ENCODE data around the gene PIGW.

PIGW gene

DNA sequence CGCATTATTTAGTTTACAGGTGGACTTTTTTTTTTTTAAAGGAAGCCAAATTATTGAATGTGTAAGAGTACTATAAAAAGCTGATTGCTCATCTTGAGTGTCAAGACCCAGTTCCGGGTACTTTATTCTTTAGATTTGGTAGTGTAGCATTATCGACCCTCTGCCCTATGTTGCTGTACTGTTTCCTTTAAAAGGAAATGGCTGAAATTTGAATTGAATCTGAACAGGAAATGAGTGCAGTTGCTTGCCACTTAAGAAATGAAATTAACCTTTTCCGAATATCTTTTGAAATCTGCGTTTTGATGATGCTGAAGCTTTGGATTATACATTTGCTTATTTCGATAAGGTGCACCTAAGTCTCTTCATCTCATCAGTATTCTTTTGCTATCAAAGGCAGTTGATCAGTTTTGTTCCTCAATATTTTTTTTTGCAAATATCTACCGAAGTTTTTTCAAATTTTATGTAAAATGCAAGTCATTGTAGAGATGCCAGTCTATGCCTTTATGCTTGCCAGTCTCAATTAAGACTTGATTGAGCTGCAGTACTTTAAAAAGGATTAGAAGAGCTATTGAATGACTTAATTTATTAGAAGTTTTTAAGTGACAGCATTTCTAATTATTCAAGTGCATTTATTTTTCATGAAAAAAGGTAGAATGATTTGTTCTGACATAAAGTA, 11.8 kb downstream of the PIGW start:
- no peak for DNase-seq

DNA sequence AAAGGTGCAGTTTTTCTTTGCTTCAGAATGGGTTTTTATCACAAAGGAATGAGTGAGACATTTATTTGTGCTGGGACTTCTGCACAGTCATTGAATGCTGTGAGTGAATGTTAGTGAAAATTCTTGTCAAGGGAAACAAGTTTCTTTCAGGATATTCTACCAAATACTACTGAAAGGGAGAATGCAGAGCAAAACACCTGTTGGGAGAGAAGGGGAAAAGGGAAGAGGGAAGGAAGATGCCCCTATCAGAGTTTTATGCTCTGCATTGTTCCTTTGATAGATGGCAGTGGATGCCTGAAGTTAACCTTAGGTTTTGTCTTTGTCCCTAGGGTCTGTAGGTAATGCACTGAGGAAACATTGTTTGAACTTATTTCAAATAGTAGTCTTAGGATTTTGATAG, 13.0 kb downstream of the PIGW start:
- DNase-seq, result no peak

DNA sequence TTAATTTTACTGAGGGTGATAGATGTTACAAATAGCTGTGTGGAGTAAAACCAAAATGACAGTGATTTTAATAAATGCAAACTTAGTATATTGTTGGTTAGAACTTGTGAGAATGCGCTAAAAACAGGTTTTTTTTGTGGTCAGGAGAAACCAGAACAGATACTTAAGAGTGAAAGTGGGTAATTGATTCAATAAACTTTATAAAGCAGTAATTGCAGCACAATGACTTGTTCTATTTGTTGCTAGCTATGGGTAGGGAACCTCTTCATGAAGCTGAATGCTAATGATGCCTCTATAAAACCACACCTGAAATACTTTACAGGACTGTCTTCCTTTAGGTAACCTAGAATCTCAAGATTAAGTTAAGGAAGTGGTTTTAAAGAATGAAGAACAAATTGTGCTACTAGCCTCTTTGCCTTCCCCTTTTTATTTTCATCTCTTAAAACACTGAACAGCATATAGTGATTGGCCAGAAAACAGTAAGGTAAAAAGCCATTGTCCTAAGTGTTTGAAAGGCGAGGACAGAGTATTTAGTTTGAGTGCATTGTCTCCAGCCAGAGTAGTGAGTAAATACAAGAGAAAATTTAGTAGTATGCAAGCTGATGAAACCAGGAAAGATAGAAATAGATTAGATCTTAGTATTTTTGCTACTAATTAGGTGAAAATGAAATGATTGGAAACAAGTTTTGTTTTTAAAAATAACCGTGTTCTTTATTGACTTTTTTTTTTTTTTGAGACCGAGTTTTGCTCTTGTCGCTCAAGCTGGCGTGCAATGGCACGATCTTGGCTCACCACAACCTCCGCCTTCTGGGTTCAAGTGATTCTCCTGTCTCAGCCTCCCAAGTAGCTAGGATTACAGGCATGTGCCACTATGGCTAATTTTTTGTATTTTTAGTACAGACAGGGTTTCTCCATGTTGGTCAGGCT, 16.0 kb downstream of the PIGW start:
- no peak for DNase-seq

DNA sequence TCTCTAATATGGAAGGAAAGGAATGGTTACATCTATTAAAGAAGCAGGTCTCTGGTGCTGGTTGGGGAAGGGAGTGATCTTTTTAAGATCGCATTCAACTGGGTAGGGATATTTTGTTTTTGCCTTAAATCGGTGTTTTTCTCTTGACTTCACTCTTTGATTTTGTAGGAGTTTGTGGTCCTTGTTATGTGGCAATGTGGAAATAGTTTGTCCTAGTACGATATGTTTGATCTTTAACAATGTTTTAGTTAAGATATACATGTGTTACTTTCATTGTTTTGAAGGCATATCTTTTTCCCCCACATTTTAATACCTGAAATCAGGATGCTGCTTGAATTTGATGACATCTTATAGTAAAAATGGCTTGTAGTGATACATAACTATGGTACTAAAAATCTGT, 18.7 kb downstream of the PIGW start:
- no peak for DNase-seq

DNA sequence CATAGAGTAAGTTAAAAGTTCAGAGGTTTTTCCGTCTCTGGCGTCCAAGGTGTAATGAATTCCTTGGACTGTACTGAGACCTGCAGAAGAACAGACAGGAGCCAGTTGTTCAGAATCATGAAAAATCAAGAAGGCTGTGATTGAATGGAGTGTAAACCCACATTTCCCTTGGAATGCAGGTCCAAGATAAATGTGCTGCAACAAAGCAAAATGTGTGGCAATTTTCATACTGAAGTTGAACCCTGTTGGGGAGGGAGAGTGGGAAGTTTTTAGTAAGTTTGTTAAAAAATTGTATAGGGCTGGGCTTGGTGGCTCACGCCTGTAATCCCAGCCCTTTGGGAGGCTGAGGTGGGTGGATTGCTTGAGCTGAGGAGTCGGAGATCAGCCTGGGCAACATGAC, 31.3 kb downstream of the PIGW start:
- no peak for DNase-seq

DNA sequence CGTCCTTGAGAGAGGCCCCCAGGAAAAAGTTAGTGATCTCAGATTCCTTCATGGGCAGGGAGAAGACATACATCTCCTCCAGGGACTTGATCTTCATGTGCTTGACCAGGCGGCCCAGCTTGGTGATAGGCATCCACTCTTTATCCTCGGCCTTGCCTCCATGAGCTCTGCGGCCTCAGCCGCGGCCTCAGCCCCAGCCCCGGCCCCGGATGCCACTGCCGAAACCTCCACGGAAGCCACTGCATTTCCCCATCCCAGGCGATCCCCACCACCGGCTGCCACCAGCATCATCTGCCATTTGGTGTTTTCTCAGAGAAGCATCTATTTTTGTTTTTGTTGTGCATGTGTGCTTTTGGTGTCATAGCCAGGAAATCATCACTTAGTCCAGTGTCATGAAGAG, 40.2 kb downstream of the PIGW start:
- no peak for DNase-seq

DNA sequence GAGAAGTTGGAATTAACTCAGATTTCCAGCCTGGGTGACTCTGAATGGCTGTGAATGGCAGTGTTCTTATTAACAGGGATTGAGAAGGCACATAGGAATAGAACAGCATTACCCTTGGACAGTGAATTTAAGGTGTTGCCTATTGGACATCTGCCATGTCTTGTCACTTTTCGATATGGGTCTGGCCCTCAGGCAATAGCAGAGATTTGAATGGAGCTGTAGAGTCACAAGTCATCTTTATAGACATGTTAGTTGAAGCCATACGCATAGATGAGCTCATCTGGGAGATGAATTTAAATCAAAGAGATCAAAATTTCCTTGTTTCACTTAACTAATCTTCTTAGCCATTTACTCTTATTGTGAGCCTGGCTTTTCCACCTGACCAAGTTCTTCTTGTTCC, 42.0 kb downstream of the PIGW start:
- no peak for DNase-seq

DNA sequence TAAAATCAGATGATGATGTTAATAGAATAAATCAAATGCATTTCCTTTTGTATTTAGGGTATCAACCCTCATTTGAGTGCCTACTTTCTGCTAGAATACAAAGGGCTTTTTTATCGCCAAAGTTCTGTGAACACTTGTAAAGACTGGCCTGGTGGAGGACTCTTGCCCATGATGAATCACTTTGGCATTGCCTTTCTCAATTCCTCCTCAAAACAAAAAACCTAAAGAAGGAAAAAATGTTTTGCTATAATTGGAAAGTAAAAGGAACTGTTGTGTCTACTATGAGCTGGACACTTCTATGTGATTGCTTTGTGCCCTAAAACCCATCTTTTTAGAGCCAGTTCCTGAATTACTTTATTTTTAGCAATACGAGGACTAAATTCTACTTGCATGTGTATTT, 43.9 kb downstream of the PIGW start:
- no peak for DNase-seq

DNA sequence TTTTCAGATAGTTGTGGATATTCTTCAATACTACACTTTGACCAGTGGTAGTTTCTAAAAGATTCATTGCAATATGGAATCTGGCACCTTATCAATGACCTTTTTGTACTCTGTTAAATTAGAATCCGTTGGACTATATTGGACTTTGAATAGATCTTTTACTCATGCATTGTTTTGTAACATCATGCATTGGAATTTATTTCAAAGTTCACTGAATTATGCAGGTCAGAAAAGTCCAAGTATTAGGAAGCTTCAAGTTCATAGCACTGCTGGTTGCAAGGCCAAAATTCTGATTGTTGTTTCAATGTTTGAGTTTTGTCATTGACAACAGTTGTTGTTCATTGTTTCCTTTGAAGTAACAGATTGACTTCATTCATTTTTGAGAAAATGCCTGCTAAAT, 49.0 kb downstream of the PIGW start:
- DNase-seq, result no peak

DNA sequence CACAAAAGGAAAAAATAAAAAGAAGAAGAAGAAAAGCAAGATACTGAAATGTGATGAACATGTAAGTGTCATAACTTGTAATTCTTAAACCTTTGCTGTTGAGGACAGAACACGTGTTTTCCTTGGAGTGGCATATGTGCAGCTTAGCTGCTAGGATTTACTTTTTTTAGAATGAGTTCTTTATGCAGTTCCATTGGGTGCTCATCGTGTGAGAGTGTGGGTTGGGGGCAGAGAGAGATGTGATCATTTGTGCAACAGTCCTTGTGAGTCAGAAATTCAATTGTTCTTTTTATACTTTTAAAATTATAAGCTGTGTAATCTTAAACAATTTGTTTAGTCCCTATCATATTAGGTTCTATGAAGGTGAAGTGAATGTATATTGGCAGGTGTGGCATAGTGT, 51.4 kb downstream of the PIGW start:
- no peak for DNase-seq
